BJ (cell line): Measurements from ENCODE around the gene SIK2. TPM values are rescaled to one million over a fixed set of nuclear protein-coding genes. Genes with fewer than 3 reads are reported as not detected.

Experiments
- CTCF ChIA-PET: fragments of 350-600 bp; formaldehyde crosslinking; extraction: SDS; loops from one replicate; lab custom pipeline; 2021; ENCODE audit warnings: antibody characterized with exemption, inconsistent platforms; lab: Yijun Ruan, JAX
- POLR2A ChIA-PET: fragments of 300-600 bp; sonication (Branson Sonifier 250); formaldehyde crosslinking; extraction: SDS; loops from one replicate; lab custom pipeline; 2021; ENCODE audit warnings: antibody characterized with exemption; lab: Charles Lee
- DNase-seq: peaks from one replicate; pipeline ENCODE4 v3.0.0-alpha.2; 2011; ENCODE audit warnings: low read depth
- H3K27me3 ChIP-seq: 2 replicates; pipeline ENCODE4 v1.6.0; 2011; ENCODE audit warnings: low read length; ENCODE audit not compliant: control insufficient read depth, insufficient read depth
- H3K36me3 ChIP-seq: 2 replicates; pipeline ENCODE4 v1.5.1; 2011; ENCODE audit warnings: low read length; ENCODE audit not compliant: control insufficient read depth, insufficient read depth
- H3K4me3 ChIP-seq: 2 replicates; pipeline ENCODE4 v1.5.1; 2011; ENCODE audit warnings: low read depth, mild to moderate bottlenecking, control low read depth, low read length
- CTCF ChIP-seq: IDR thresholded peaks from 2 replicates; pipeline ENCODE4 v1.5.1; 2011; ENCODE audit warnings: low read depth, mild to moderate bottlenecking, control low read depth, inconsistent platforms, low read length, moderate library complexity; ENCODE audit not compliant: insufficient read depth
- polyA plus RNA-seq: library from polyadenylated mRNA; depleted of rRNA; stranded (reverse); fragments of >200 nt; gene quantifications from 2 replicates; pipeline ENCODE4 v1.2.3, GENCODE V29; 2011

SIK2 gene
- polyA plus RNA-seq, 1 experiment = 24.2 TPM

- POLR2A ChIA-PET = no interaction called here
- Histone ChIP-seq H3K27me3 (no peaks in the 10 kb centered on the region), H3K36me3 (peaks cover 7% of the 10 kb centered on the region), H3K4me3 (no peak overlapping the region)
- DNase-seq = no peak
- no peak for TF ChIP-seq CTCF
- CTCF ChIA-PET = interaction anchor here (0.9 kb wide), 1 partner anchor 9 kb away, joined by 3 read pairs; no protein-coding TSS in a partner anchor
Observed at GRCh38 chr11:111743700-111744099, 141.5 kb downstream of the SIK2 start.

DNA sequence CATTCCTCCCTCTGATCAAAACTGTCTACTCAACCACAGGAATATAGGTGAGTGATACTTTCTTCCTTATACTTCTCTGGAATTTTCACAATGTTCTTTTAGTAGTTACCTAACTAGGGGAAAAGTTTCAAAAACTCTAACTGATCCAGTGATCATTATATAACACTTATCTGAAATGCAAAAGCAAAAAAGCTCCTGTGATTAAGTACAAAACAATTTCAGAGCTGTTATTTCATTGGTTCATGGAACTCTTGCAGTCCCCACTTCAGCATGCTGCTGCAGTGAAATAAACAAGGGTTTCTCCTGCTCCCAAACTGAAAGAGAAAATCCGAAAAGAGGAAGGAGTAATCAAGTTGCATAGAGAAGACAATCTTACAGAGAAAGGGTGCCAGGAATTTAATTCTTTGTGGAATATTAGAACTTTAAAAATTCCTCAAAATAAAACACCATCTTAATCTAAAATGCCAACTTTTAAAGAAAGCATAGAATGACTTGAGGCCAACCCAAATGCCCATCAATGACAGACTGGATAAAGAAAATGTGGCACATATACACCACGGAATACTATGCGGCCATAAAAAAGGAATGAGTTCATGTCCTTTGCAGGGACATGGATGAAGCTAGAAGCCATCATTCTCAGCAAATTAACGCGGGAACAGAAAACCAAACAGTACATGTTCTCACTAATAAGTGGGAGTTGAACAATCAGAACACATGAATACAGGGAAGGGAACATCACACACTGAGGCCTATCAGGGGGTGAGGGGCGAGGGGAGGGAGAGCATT lies 143.7 kb downstream of the SIK2 start:
- peaks cover 10% of the 10 kb centered on the region for H3K36me3 ChIP-seq
- ChIA-PET CTCF (interaction anchor here (0.7 kb wide), 1 partner anchor 49 kb away, joined by 3 read pairs; no protein-coding TSS in a partner anchor), POLR2A (no interaction called here)

GRCh38 chr11:111748035-111748804 lies 146.0 kb downstream of the SIK2 start:
- Histone ChIP-seq H3K36me3 (peaks cover 12% of the 10 kb centered on the region), H3K27me3 (no peaks in the 10 kb centered on the region), H3K4me3 (no peak overlapping the region)
- no peak for TF ChIP-seq CTCF
- no peak for DNase-seq
- ChIA-PET CTCF (interaction anchor here (0.6 to 1.2 kb wide), 3 partner anchors 14 to 133 kb away, joined by 3 read pairs; no protein-coding TSS in a partner anchor), POLR2A (no interaction called here)

More for the DNA sequence above, 143.7 kb downstream of the SIK2 start:
- TF ChIP-seq CTCF = no peak
- H3K27me3 ChIP-seq = no peaks in the 10 kb centered on the region
- H3K4me3 ChIP-seq = no peak overlapping the region
- no peak for DNase-seq

DNA sequence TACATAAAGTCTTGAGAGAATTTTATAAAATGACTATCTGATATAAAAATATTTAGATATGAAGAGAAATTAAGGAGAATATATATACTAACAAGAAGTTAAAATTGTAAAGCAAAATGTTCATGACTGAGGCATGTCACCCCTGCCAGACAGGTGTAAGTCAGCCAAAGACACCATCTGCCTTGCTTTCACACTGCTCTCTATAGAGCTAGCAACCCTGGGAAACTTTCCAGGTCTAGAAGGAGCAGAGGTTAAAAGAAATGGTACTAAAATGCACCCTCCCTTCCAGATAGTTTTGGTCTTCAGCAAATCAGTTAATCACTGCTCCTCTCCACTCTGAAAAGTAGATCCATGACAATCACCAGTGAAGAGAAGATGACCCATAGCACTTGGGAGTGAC lies 147.4 kb downstream of the SIK2 start:
- CTCF ChIA-PET = no interaction called here
- no peak for DNase-seq

More for the DNA sequence above, 147.4 kb downstream of the SIK2 start:
- Histone ChIP-seq H3K4me3 (no peak overlapping the region), H3K27me3 (no peaks in the 10 kb centered on the region), H3K36me3 (peaks cover 16% of the 10 kb centered on the region)
- POLR2A ChIA-PET = interaction anchor here (0.7 kb wide), 1 partner anchor 73 kb away, joined by 3 read pairs; no protein-coding TSS in a partner anchor
- TF ChIP-seq CTCF = no peak
